22Rv1 (cell line): Measurements from ENCODE around the gene SLC49A3.

ENCODE experiments used
- H3K27ac ChIP-seq: fragments of 450-650 bp; 2 replicates; pipeline ENCODE4 v1.5.1; 2017
- CTCF ChIP-seq: fragments of 450-650 bp; IDR thresholded peaks from 2 replicates; pipeline ENCODE4 v1.5.1; 2017; ENCODE audit warnings: mild to moderate bottlenecking
- ZFX ChIP-seq: fragments of 450-650 bp; IDR thresholded peaks from 2 replicates; pipeline ENCODE4 v1.6.1; 2017; ENCODE audit warnings: antibody characterized with exemption, borderline replicate concordance

The SLC49A3 gene

DNA sequence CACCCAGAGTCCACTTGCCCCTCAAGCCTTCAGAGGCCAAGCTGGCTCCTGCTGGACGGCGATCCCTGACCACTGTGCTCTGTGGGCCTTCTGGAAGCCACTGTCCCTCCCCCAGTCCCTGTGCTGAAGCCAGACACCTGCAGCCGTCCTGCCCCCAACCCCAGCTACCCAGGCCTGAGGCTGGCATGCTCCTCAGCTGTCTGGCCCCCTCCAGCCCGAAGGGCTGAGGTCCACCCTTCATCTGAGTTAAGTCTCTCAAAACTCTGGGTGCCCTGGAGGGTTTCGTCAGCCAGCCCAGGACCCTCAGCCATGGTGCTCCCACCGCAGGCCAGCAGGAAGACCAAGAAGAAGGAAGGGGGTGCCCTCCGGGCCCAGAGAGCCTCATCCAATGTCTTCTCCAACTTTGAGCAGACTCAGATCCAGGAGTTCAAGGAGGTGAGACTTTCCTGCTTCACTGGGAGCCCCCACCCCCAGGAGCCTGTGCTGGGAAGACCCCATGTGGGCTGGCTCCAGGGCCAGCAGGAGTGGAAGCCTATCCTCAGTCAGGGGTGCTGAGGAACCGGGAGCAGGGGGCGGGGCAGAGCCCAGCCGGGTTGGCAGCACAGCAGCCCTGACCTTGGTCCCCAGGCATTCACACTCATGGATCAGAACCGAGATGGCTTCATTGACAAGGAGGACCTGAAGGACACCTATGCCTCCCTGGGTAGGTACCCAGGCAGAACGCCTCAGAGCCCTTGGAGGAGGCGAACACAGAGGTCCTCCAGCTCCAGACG is 10.4 kb downstream of the SLC49A3 start:
- peak overlapping the region; percentile 86 for H3K27ac ChIP-seq

GRCh38 chr4:677431-678293 is 11.3 kb downstream of the SLC49A3 start:
- peak overlapping the region; percentile 86 for H3K27ac ChIP-seq
- TF ChIP-seq ZFX (no peak), CTCF (no peak)

More for the DNA sequence above, 10.4 kb downstream of the SLC49A3 start:
- no peak for TF ChIP-seq CTCF
- TF ChIP-seq ZFX, result no peak

- peak overlapping the region; percentile 86 for H3K27ac ChIP-seq
- TF ChIP-seq ZFX, result no peak
- TF ChIP-seq CTCF, result no peak
Measured at GRCh38 chr4:676871-677235, 12.1 kb downstream of the SLC49A3 start.

GRCh38 chr4:675980-676870 is 12.7 kb downstream of the SLC49A3 start:
- TF ChIP-seq ZFX (no peak), CTCF (no peak)

GRCh38 chr4:675036-675882 is 13.7 kb downstream of the SLC49A3 start:
- TF ChIP-seq CTCF (no peak), ZFX (no peak)
- peak overlapping the region; percentile 86 for H3K27ac ChIP-seq

More at GRCh38 chr4:675980-676870, 12.7 kb downstream of the SLC49A3 start:
- H3K27ac ChIP-seq, result peak overlapping the region; percentile 86

GRCh38 chr4:674172-675035 is 14.5 kb downstream of the SLC49A3 start, which contains the start of the genes ATP5ME and MYL5:
Gene ATP5ME (minus strand): TSS chr4:674276. CDS start chr4:674247, 29 bp downstream.
Gene MYL5 (plus strand): TSS chr4:674542. CDS start chr4:678027, 3,485 bp downstream.
- H3K27ac ChIP-seq, result peak within 1 kb of the TSS; percentile 86
- TF ChIP-seq ZFX (no peak), CTCF (peak; percentile 93)
